Fibroblast of peridontal ligament (primary cell): ENCODE results near the gene SH3RF1.
"Not testable (repeated sequence)": the region's sequence is repeated elsewhere in the genome, so short reads cannot be mapped to it uniquely, and the experiment has no call there.

Experiments
- DNase-seq: peaks from one replicate; pipeline ENCODE4 v3.0.0-alpha.2; 2010; ENCODE audit errors: extremely low read depth

Gene SH3RF1

GRCh38 chr4:169225812-169226211, 44.9 kb downstream of the SH3RF1 start:
- no peak for DNase-seq

- DNase-seq: peak; percentile 91
These were observed 45.6 kb downstream of the SH3RF1 start for GRCh38 chr4:169225058-169225751.

- DNase-seq: no peak
These were observed 48.0 kb downstream of the SH3RF1 start for GRCh38 chr4:169222761-169223160.

GRCh38 chr4:169221662-169222061, 49.1 kb downstream of the SH3RF1 start:
- no peak for DNase-seq

GRCh38 chr4:169220854-169221411, 49.8 kb downstream of the SH3RF1 start:
- DNase-seq: no peak

GRCh38 chr4:169220447-169220846, 50.3 kb downstream of the SH3RF1 start:
- DNase-seq: no peak

- DNase-seq: no peak
These were observed 51.3 kb downstream of the SH3RF1 start for GRCh38 chr4:169219440-169219839.

- no peak for DNase-seq
These were observed 55.1 kb downstream of the SH3RF1 start for GRCh38 chr4:169215656-169216055.

- DNase-seq: no peak
These were observed 57.8 kb downstream of the SH3RF1 start for GRCh38 chr4:169212981-169213380.

- no peak for DNase-seq
These were observed 60.1 kb downstream of the SH3RF1 start for GRCh38 chr4:169210504-169211118.

- no peak for DNase-seq
These were observed 61.3 kb downstream of the SH3RF1 start for GRCh38 chr4:169209388-169209883.

GRCh38 chr4:169208516-169208915, 62.2 kb downstream of the SH3RF1 start:
- DNase-seq: no peak

GRCh38 chr4:169208090-169208455, 62.7 kb downstream of the SH3RF1 start:
- DNase-seq: no peak

GRCh38 chr4:169207436-169208089, 63.2 kb downstream of the SH3RF1 start:
- DNase-seq: peak; percentile 67

- DNase-seq: no peak
These were observed 65.0 kb downstream of the SH3RF1 start for GRCh38 chr4:169205744-169206080.

- peak; percentile 83 for DNase-seq
These were observed 65.5 kb downstream of the SH3RF1 start for GRCh38 chr4:169205075-169205743.

GRCh38 chr4:169203891-169204290, 66.9 kb downstream of the SH3RF1 start:
- DNase-seq: no peak

- DNase-seq: not testable (repeated sequence)
These were observed 67.5 kb downstream of the SH3RF1 start for GRCh38 chr4:169203278-169203677.

GRCh38 chr4:169202878-169203277, 67.9 kb downstream of the SH3RF1 start:
- no peak for DNase-seq

- no peak for DNase-seq
These were observed 68.5 kb downstream of the SH3RF1 start for GRCh38 chr4:169202145-169202699.

GRCh38 chr4:169201222-169202144, 69.3 kb downstream of the SH3RF1 start:
- DNase-seq: peak; percentile 81
